H9 (cell line): ENCODE measurements around the gene FRRS1. TPM values are rescaled to one million over a fixed set of nuclear protein-coding genes. Genes with fewer than 3 reads are reported as not detected.

Source experiments
- DNase-seq: peaks from one replicate; pipeline ENCODE4 v3.0.0-alpha.2; 2017
- H2AFZ ChIP-seq: one replicate; pipeline ENCODE4 v1.6.1; 2013; ENCODE audit warnings: mild to moderate bottlenecking, low read length, control low read depth, moderate library complexity
- H2AK5ac ChIP-seq: 2 replicates; pipeline ENCODE4 v1.6.1; 2013; ENCODE audit warnings: low read length, control low read depth, mixed read lengths; ENCODE audit not compliant: insufficient read length
- H2BK120ac ChIP-seq: one replicate; pipeline ENCODE4 v1.6.1; 2013; ENCODE audit warnings: low read depth, mild to moderate bottlenecking, low read length, control low read depth, inconsistent platforms; ENCODE audit not compliant: poor library complexity, severe bottlenecking
- H2BK12ac ChIP-seq: 2 replicates; pipeline ENCODE4 v1.6.1; 2013; ENCODE audit warnings: low read length, control low read depth, mixed read lengths, low read depth; ENCODE audit not compliant: insufficient read length
- H2BK15ac ChIP-seq: 2 replicates; pipeline ENCODE4 v1.6.1; 2013; ENCODE audit warnings: low read depth, low read length, control low read depth
- H2BK20ac ChIP-seq: one replicate; pipeline ENCODE4 v1.6.1; 2013; ENCODE audit warnings: low read depth, mild to moderate bottlenecking, low read length, control low read depth, inconsistent platforms; ENCODE audit not compliant: poor library complexity, severe bottlenecking
- H2BK5ac ChIP-seq: 2 replicates; pipeline ENCODE4 v1.6.1; 2013; ENCODE audit warnings: low read length, control low read depth, mixed read lengths; ENCODE audit not compliant: insufficient read length
- H3K14ac ChIP-seq: 2 replicates; pipeline ENCODE4 v1.6.1; 2013; ENCODE audit warnings: low read length, control low read depth; ENCODE audit not compliant: insufficient read depth
- H3K18ac ChIP-seq: 2 replicates; pipeline ENCODE4 v1.6.1; 2013; ENCODE audit warnings: low read depth, mild to moderate bottlenecking, mixed read lengths, low read length, control low read depth; ENCODE audit not compliant: insufficient read length
- H3K23ac ChIP-seq: 2 replicates; pipeline ENCODE4 v1.6.1; 2013; ENCODE audit warnings: low read length, control low read depth, mixed read lengths, low read depth; ENCODE audit not compliant: insufficient read length
- H3K23me2 ChIP-seq: 2 replicates; pipeline ENCODE4 v1.6.1; 2013; ENCODE audit warnings: low read depth, mild to moderate bottlenecking, mixed read lengths, low read length, control low read depth; ENCODE audit not compliant: insufficient read length, poor library complexity, severe bottlenecking
- H3K27ac ChIP-seq: 2 replicates; pipeline ENCODE4 v1.5.1; 2013; ENCODE audit warnings: low read length, control low read depth, mixed read lengths, low read depth; ENCODE audit not compliant: insufficient read length
- H3K27me3 ChIP-seq: 2 replicates; pipeline ENCODE4 v1.6.1; 2013; ENCODE audit warnings: low read length, control low read depth, inconsistent platforms; ENCODE audit not compliant: insufficient read depth
- H3K4ac ChIP-seq: 2 replicates; pipeline ENCODE4 v1.6.1; 2013; ENCODE audit warnings: low read depth, mild to moderate bottlenecking, control low read depth, inconsistent platforms, low read length, moderate library complexity
- H3K4me1 ChIP-seq: 2 replicates; pipeline ENCODE4 v1.6.1; 2013; ENCODE audit warnings: low read length, control low read depth, inconsistent platforms; ENCODE audit not compliant: insufficient read depth
- H3K4me2 ChIP-seq: 2 replicates; pipeline ENCODE4 v1.6.1; 2013; ENCODE audit warnings: low read length, control low read depth, mixed read lengths; ENCODE audit not compliant: insufficient read length, insufficient read depth
- H3K56ac ChIP-seq: 2 replicates; pipeline ENCODE4 v1.6.1; 2013; ENCODE audit warnings: low read depth, mild to moderate bottlenecking, mixed read lengths, low read length, control low read depth; ENCODE audit not compliant: insufficient read length
- H3K79me1 ChIP-seq: 2 replicates; pipeline ENCODE4 v1.6.1; 2013; ENCODE audit warnings: low read depth, mild to moderate bottlenecking, moderate library complexity, low read length, control low read depth, inconsistent platforms; ENCODE audit not compliant: insufficient read depth, poor library complexity, severe bottlenecking
- H3K79me2 ChIP-seq: 2 replicates; pipeline ENCODE4 v1.6.1; 2013; ENCODE audit warnings: low read length, control low read depth, inconsistent platforms; ENCODE audit not compliant: insufficient read depth
- H3K9ac ChIP-seq: 2 replicates; pipeline ENCODE4 v1.6.1; 2013; ENCODE audit warnings: low read length, control low read depth, mixed read lengths; ENCODE audit not compliant: insufficient read length; ENCODE audit errors: extremely low read depth
- H3K9me3 ChIP-seq: one replicate; pipeline ENCODE4 v1.6.1; 2013; ENCODE audit warnings: low read depth, low read length, inconsistent platforms; ENCODE audit not compliant: control insufficient read depth
- H3T11ph ChIP-seq: one replicate; pipeline ENCODE4 v1.6.1; 2013; ENCODE audit warnings: mild to moderate bottlenecking, low read length, control low read depth, inconsistent platforms
- H4K20me1 ChIP-seq: one replicate; pipeline ENCODE4 v1.6.1; 2013; ENCODE audit not compliant: control insufficient read depth, insufficient read length, insufficient read depth
- H4K5ac ChIP-seq: 2 replicates; pipeline ENCODE4 v1.6.1; 2013; ENCODE audit warnings: low read depth, mild to moderate bottlenecking, mixed read lengths, low read length, control low read depth; ENCODE audit not compliant: insufficient read length
- H4K8ac ChIP-seq: replicated peaks from 2 replicates; pipeline ENCODE4 v1.6.1; 2013; ENCODE audit warnings: low read length, control low read depth, mixed read lengths, low read depth; ENCODE audit not compliant: insufficient read length
- H4K91ac ChIP-seq: 2 replicates; pipeline ENCODE4 v1.6.1; 2013; ENCODE audit warnings: low read depth, mild to moderate bottlenecking, moderate library complexity, mixed read lengths, low read length, control low read depth; ENCODE audit not compliant: insufficient read length
- H3K27ac Mint-ChIP-seq, 3 experiments: 2 replicates in 2 of 3; 3 replicates in 1 of 3; pipeline ENCODE4 v1.8.0; 2020 to 2021; ENCODE audit warnings: mixed read lengths in 3 of 3, mild to moderate bottlenecking in 1 of 3, moderate library complexity in 1 of 3
- H3K27me3 Mint-ChIP-seq: 2 replicates; pipeline ENCODE4 v1.8.0; 2021; ENCODE audit warnings: low read depth, mild to moderate bottlenecking, moderate library complexity, mixed read lengths
- H3K36me3 Mint-ChIP-seq, 3 experiments: 2 replicates in 2 of 3; 3 replicates in 1 of 3; pipeline ENCODE4 v1.8.0; 2020 to 2021; ENCODE audit warnings: low read depth in 3 of 3, mixed read lengths in 3 of 3; ENCODE audit not compliant: insufficient read depth in 1 of 3
- H3K4me1 Mint-ChIP-seq, 2 experiments: 2 replicates each; pipeline ENCODE4 v1.8.0; 2020; ENCODE audit warnings: mixed read lengths in 2 of 2
- H3K4me3 Mint-ChIP-seq, 2 experiments: 2 replicates in 1 of 2; 3 replicates in 1 of 2; pipeline ENCODE4 v1.8.0; 2020 to 2021; ENCODE audit warnings: mild to moderate bottlenecking in 2 of 2, mixed read lengths in 2 of 2, moderate library complexity in 1 of 2
- H3K9me3 Mint-ChIP-seq, 2 experiments: 2 replicates in 1 of 2; 3 replicates in 1 of 2; pipeline ENCODE4 v1.8.0; 2020; ENCODE audit warnings: mild to moderate bottlenecking in 2 of 2, mixed read lengths in 2 of 2, moderate library complexity in 1 of 2
- CTCF ChIP-seq: fragments of 200-600 bp; sonication (generic); conservative IDR thresholded peaks from 3 replicates; pipeline ENCODE4 v1.8.0; 2021; ENCODE audit warnings: antibody characterized with exemption, mild to moderate bottlenecking
- WGBS: extraction: QIAGEN DNeasy Blood & Tissue Kit; methylation state at CpG from one replicate; pipeline ENCODE4 v1.1.7; 2013; ENCODE audit warnings: missing lambda C conversion rate, low lambda C conversion rate, mixed read lengths; ENCODE audit not compliant: insufficient read length; ENCODE audit errors: extremely low coverage; 5-methylcytosine and 5-hydroxymethylcytosine counted together
- total RNA-seq: library from RNA; stranded (reverse); gene quantifications from 2 replicates; pipeline ENCODE4 v1.2.1, GENCODE V29; 2021

The FRRS1 gene
- total RNA-seq, 1 experiment from 2014 or later: 5.6 TPM

GRCh38 chr1:99772809-99773208 is 6.4 kb upstream of the FRRS1 start:
- Histone ChIP-seq H3K79me2 (no peaks in the 10 kb centered on the region), H4K91ac (no peak overlapping the region), H2BK5ac (no peak overlapping the region), H2BK15ac (no peak overlapping the region), H3K27me3 (no peaks in the 10 kb centered on the region), H2BK120ac (no peak overlapping the region), H2BK12ac (no peak overlapping the region), H3K56ac (no peak overlapping the region), H3K79me1 (no peaks in the 10 kb centered on the region), H3K14ac (no peak overlapping the region), H4K20me1 (no peaks in the 10 kb centered on the region), H4K8ac (no peak overlapping the region), H2BK20ac (no peak overlapping the region), H2AK5ac (no peak overlapping the region), H3K9me3 (no peaks in the 10 kb centered on the region), H3K4me2 (no peak overlapping the region), H2AFZ (no peak overlapping the region), H3T11ph (no peak overlapping the region), H3K27ac (no peak overlapping the region), H3K4ac (no peak overlapping the region), H3K9ac (no peak overlapping the region), H3K23ac (no peak overlapping the region), H4K5ac (no peak overlapping the region), H3K23me2 (no peaks in the 10 kb centered on the region), H3K4me1 (no peaks in the 10 kb centered on the region), H3K18ac (no peak overlapping the region)
- no peak overlapping the region for H3K4me3 Mint-ChIP-seq
- H3K4me1 Mint-ChIP-seq: peaks cover 0 to 4% of the 10 kb centered on the region in 2 experiments; a peak in 1 of 4 replicates
- H3K27ac Mint-ChIP-seq: no peak overlapping the region
- DNase-seq: no peak
- no peaks in the 10 kb centered on the region for H3K27me3 Mint-ChIP-seq
- H3K36me3 Mint-ChIP-seq: no peaks in the 10 kb centered on the region
- no peaks in the 10 kb centered on the region for H3K9me3 Mint-ChIP-seq
- TF ChIP-seq CTCF: no peak
- no CpG with 5 or more reads among the region's 3 CpGs for WGBS
